K562 (cell line): ENCODE measurements around the gene SRGN. TPM values are rescaled to one million over a fixed set of nuclear protein-coding genes. Genes with fewer than 3 reads are reported as not detected.

Experiments used
- ATAC-seq: fragments of 200-7000 bp; cut with Tn5 transposase; 3 replicates; pipeline ENCODE4 v1.9.1; 2020; ENCODE audit warnings: moderate library complexity
- BruUV-seq: library from RNA; stranded (reverse); fragments of 400-500 nt; replicated peaks from 2 replicates; lab custom pipeline; 2021; lab: Mats Ljungman, UMichigan
- CTCF ChIA-PET: fragments of 300-600 bp; formaldehyde crosslinking; extraction: SDS; loops from one replicate; lab custom pipeline; 2021; ENCODE audit warnings: low intra/inter-chr PET ratio; lab: Yijun Ruan, JAX
- POLR2A ChIA-PET: fragments of 300-600, 350-650 bp; sonication (Branson Sonifier 250); formaldehyde crosslinking; extraction: SDS; loops from one replicate; lab custom pipeline; 2021; ENCODE audit warnings: antibody characterized with exemption, inconsistent platforms; lab: Yijun Ruan, JAX
- DNase-seq, 4 experiments: peaks; one replicate each; pipeline versions ENCODE4 v3.0.0 to v3.0.0-alpha.2; 2011 to 2018; ENCODE audit warnings: low spot score in 3 of 4, mixed read lengths in 3 of 4; ENCODE audit errors: extremely low read depth in 1 of 4
- FAIRE-seq: peaks from 2 replicates; lab custom pipeline; 2011; peaks lifted over from hg19 to GRCh38; lab: Jason Lieb, UNC
- H2AFZ ChIP-seq: 2 replicates; pipeline ENCODE4 v1.6.0; 2011; ENCODE audit warnings: low read depth, low read length, control low read depth, inconsistent platforms
- H3K27ac ChIP-seq: fragments of 200-600 bp; 3 replicates; pipeline ENCODE4 v1.8.0; 2011; ENCODE audit warnings: low read depth, mild to moderate bottlenecking, control low read depth, inconsistent platforms, low read length, moderate library complexity, mixed read lengths; ENCODE audit errors: extremely low read depth
- H3K27me3 ChIP-seq, 2 experiments: fragments of 300-600 bp in 1 of 2; 2 replicates in 1 of 2; 3 replicates in 1 of 2; pipeline versions ENCODE4 v1.6.0 to v1.8.0; 2011; ENCODE audit warnings: inconsistent platforms in 2 of 2, low read length in 2 of 2, mild to moderate bottlenecking in 1 of 2, mixed read lengths in 1 of 2, moderate library complexity in 1 of 2; ENCODE audit not compliant: control insufficient read depth in 2 of 2, insufficient read depth in 2 of 2
- H3K36me3 ChIP-seq: fragments of 300-600 bp; 3 replicates; pipeline ENCODE4 v1.8.0; 2011; ENCODE audit warnings: mild to moderate bottlenecking, low read length, inconsistent platforms; ENCODE audit not compliant: control insufficient read depth, insufficient read depth
- H3K4me1 ChIP-seq, 2 experiments: fragments of 200-600 bp in 1 of 2; replicated peaks in 1 of 2; 2 replicates in 1 of 2; 3 replicates in 1 of 2; pipeline versions ENCODE4 v1.5.1 to v1.8.0; 2011; ENCODE audit warnings: inconsistent platforms in 2 of 2, low read length in 2 of 2, mild to moderate bottlenecking in 1 of 2, mixed read lengths in 1 of 2, moderate library complexity in 1 of 2; ENCODE audit not compliant: control insufficient read depth in 2 of 2, insufficient read depth in 2 of 2
- H3K4me2 ChIP-seq: 2 replicates; pipeline ENCODE4 v1.6.1; 2011; ENCODE audit warnings: low read length, control low read depth, inconsistent platforms, mixed read lengths; ENCODE audit not compliant: insufficient read depth
- H3K4me3 ChIP-seq: fragments of 200-600 bp; sonication (generic), shearing (Covaris generic); 2 replicates; pipeline ENCODE4 v1.5.1; 2016; ENCODE audit warnings: control low read depth, inconsistent platforms
- H3K79me2 ChIP-seq: fragments of 200-600 bp; 3 replicates; pipeline ENCODE4 v1.8.0; 2011; ENCODE audit warnings: low read length, inconsistent platforms; ENCODE audit not compliant: control insufficient read depth, insufficient read depth
- H3K9ac ChIP-seq, 2 experiments: 2 replicates each; pipeline versions ENCODE4 v1.6.0 to v1.6.1; 2011; ENCODE audit warnings: low read depth in 2 of 2, low read length in 2 of 2, control low read depth in 1 of 2, inconsistent platforms in 1 of 2, mild to moderate bottlenecking in 1 of 2, mixed read lengths in 1 of 2; ENCODE audit not compliant: insufficient read depth in 1 of 2
- H3K9me1 ChIP-seq: one replicate; pipeline ENCODE4 v1.6.0; 2011; ENCODE audit warnings: inconsistent platforms, mild to moderate bottlenecking, low read length, moderate library complexity; ENCODE audit not compliant: control insufficient read depth, insufficient read depth
- H3K9me3 ChIP-seq: replicated peaks from 2 replicates; pipeline ENCODE4 v1.5.1; 2011; ENCODE audit warnings: low read depth, low read length, inconsistent platforms; ENCODE audit not compliant: control insufficient read depth, insufficient read depth
- H4K20me1 ChIP-seq: replicated peaks from 2 replicates; pipeline ENCODE4 v1.6.1; 2011; ENCODE audit warnings: low read length, inconsistent platforms, mixed read lengths; ENCODE audit not compliant: control insufficient read depth, insufficient read depth
- CBX2 ChIP-seq: fragments of 200-600 bp; sonication (generic); IDR thresholded peaks from one replicate; pipeline ENCODE4 v1.6.1; 2012; ENCODE audit warnings: mild to moderate bottlenecking, low read length, inconsistent platforms; ENCODE audit not compliant: insufficient read depth, poor library complexity, severe bottlenecking
- CEBPG ChIP-seq, 3 experiments: fragments of 200-800 bp in 1 of 3; sonication (Bioruptor generic) in 1 of 3; sonication (generic) in 1 of 3; formaldehyde crosslinking in 1 of 3; IDR thresholded peaks in 2 of 3; conservative IDR thresholded peaks in 1 of 3; 2 replicates each; pipeline versions ENCODE4 v1.6.1 to v1.8.0; 2016 to 2022; ENCODE audit warnings: missing compliant biosample characterization in 2 of 3, missing genetic modification characterization in 2 of 3, mild to moderate bottlenecking in 1 of 3, missing genetic modification reagents in 1 of 3
- CHAMP1 ChIP-seq: fragments of 450-650 bp; IDR thresholded peaks from 2 replicates; pipeline ENCODE4 v1.6.1; 2016; ENCODE audit warnings: mild to moderate bottlenecking
- CHCHD3 ChIP-seq: fragments of 250-450 bp; sonication (Bioruptor Pico); IDR thresholded peaks from 2 replicates; pipeline ENCODE4 v2.1.2; 2022; ENCODE audit warnings: mild to moderate bottlenecking
- CREB3 ChIP-seq: fragments of 450-650 bp; conservative IDR thresholded peaks from 2 replicates; pipeline ENCODE4 v1.6.1; 2016; ENCODE audit warnings: missing genetic modification characterization, low read depth, mild to moderate bottlenecking, missing compliant biosample characterization, moderate library complexity
- ETV6 ChIP-seq, 3 experiments: fragments of 150-350 bp in 1 of 3; sonication (generic) in 1 of 3; formaldehyde crosslinking in 1 of 3; IDR thresholded peaks; 2 replicates each; pipeline versions ENCODE4 v1.6.1 to v1.8.0; 2014 to 2022; ENCODE audit warnings: borderline replicate concordance in 2 of 3, low read depth in 2 of 3, antibody characterized with exemption in 1 of 3, low read length in 1 of 3, mild to moderate bottlenecking in 1 of 3, missing genetic modification reagents in 1 of 3
- HCFC1 ChIP-seq: IDR thresholded peaks from 2 replicates; pipeline ENCODE4 v1.6.1; 2012; ENCODE audit warnings: low read depth, low read length, improper control_type of control experiment
- NELFE ChIP-seq: IDR thresholded peaks from 2 replicates; pipeline ENCODE4 v1.6.1; 2011; ENCODE audit warnings: mild to moderate bottlenecking; ENCODE audit not compliant: insufficient read depth, insufficient read length
- NFRKB ChIP-seq: fragments of 450-650 bp; IDR thresholded peaks from 2 replicates; pipeline ENCODE4 v1.6.1; 2016; ENCODE audit warnings: low read depth
- RFX1 ChIP-seq: fragments of 450-650 bp; IDR thresholded peaks from 2 replicates; pipeline ENCODE4 v1.6.1; 2016; ENCODE audit warnings: mild to moderate bottlenecking, moderate library complexity
- RHOXF2B ChIP-seq: fragments of 250-450 bp; sonication (Bioruptor Pico); conservative IDR thresholded peaks from 2 replicates; pipeline ENCODE4 v1.5.1; 2021
- SRF ChIP-seq, 2 experiments: fragments of 250-450, 450-650 bp in 1 of 2; sonication (Bioruptor Pico) in 1 of 2; sonication (generic) in 1 of 2; formaldehyde crosslinking; IDR thresholded peaks; 2 replicates each; pipeline versions ENCODE4 v1.5.0 to v1.5.1; 2020 to 2022; ENCODE audit warnings: mild to moderate bottlenecking in 1 of 2, missing genetic modification reagents in 1 of 2
- STAT5B ChIP-seq: fragments of 250-450 bp; sonication (Bioruptor Pico); IDR thresholded peaks from 2 replicates; pipeline ENCODE4 v1.8.0; 2021; ENCODE audit warnings: mild to moderate bottlenecking, inconsistent platforms
- ZHX1 ChIP-seq: fragments of 150-350 bp; conservative IDR thresholded peaks from 2 replicates; pipeline ENCODE4 v1.6.1; 2014; ENCODE audit warnings: low read length
- ZNF24 ChIP-seq: fragments of 450-650 bp; IDR thresholded peaks from 2 replicates; pipeline ENCODE4 v1.6.1; 2016
- ZNF79 ChIP-seq: fragments of 250-450 bp; sonication (Bioruptor Pico); IDR thresholded peaks from 2 replicates; pipeline ENCODE4 v1.4.0; 2020; ENCODE audit warnings: low read depth, mild to moderate bottlenecking, moderate library complexity
- WGBS: fragments of 100-300 bp; shearing (Covaris generic); methylation state at CpG from one replicate; pipeline ENCODE4 v1.1.6; 2016; ENCODE audit warnings: low coverage, mixed read lengths; ENCODE audit not compliant: insufficient coverage; ENCODE audit errors: missing lambda C conversion rate; 5-methylcytosine and 5-hydroxymethylcytosine counted together
- in situ Hi-C: fragments of 300-500 bp; cut with MboI; formaldehyde crosslinking; loops from 4 replicates; pipeline ENCODE4 v1.15.0; 2018; ENCODE audit warnings: inconsistent platforms, mixed read lengths
- intact Hi-C: fragments of 100-400 bp; cut with micrococcal nuclease; formaldehyde crosslinking; loops from 2 replicates; pipeline ENCODE4 v1.14.2; 2022
- polyA plus RNA-seq, 8 experiments: library from polyadenylated mRNA; depleted of rRNA in 4 of 8; stranded (reverse) in 5 of 8; unstranded in 3 of 8; fragments of >200 nt; fragmentation: Nextera tagmentation in 2 of 8; fragmentation: Illumina TruSeq in 1 of 8; extraction: Ambion mirVana in 2 of 8; extraction: Trizol in 1 of 8; gene quantifications; 2 replicates each; pipeline versions ENCODE4 v1.2.1 to v1.2.3, GENCODE V29; 2011 to 2014; ENCODE audit warnings: inconsistent platforms in 1 of 8, missing spikeins in 1 of 8
- total RNA-seq, 7 experiments: library from RNA; depleted of rRNA in 6 of 7; stranded (reverse); fragments of >200 nt in 6 of 7; fragmentation: Illumina TruSeq in 2 of 7; extraction: Trizol in 2 of 7; gene quantifications; 2 replicates each; pipeline versions ENCODE4 v1.2.1 to v1.2.3, GENCODE V29; 2011 to 2021; ENCODE audit warnings: low replicate concordance in 1 of 7

SRGN gene
- total and polyA plus RNA-seq, 9 of the 15 experiments (the other 6 are each of a cell fraction or from before 2014, with no cell fraction given), result 136 to 304 (median 180) TPM

- POLR2A ChIA-PET, result interaction anchor here (0.5 to 0.7 kb wide), 2 partner anchors 8 to 40 kb away, joined by 3 read pairs; no protein-coding TSS in a partner anchor
- no peaks in the 10 kb centered on the region for H4K20me1 ChIP-seq
- FAIRE-seq, result no peak
- peak in 1 of 4 experiments; percentile 38 for DNase-seq
- H3K9me1 ChIP-seq, result no peaks in the 10 kb centered on the region
- H3K79me2 ChIP-seq, result no peaks in the 10 kb centered on the region
- in situ Hi-C loops, result no loop called here
- CTCF ChIA-PET, result no interaction called here
- H3K27me3 ChIP-seq, result no peaks in the 10 kb centered on the region
- peak overlapping the region; percentile 6 to 30; a peak in 2 of 4 replicates for H3K9ac ChIP-seq
- peak overlapping the region; percentile 89 for H2AFZ ChIP-seq
- no peak for ATAC-seq
- H3K4me2 ChIP-seq, result no peak overlapping the region; the same call in 1 of the 2 replicates
- BruUV-seq, result no TSS peak
- H3K4me1 ChIP-seq, result peaks cover 20 to 29% of the 10 kb centered on the region in 2 experiments
- H3K9me3 ChIP-seq, result no peaks in the 10 kb centered on the region
- no peaks in the 10 kb centered on the region for H3K36me3 ChIP-seq
- H3K4me3 ChIP-seq, result no peak overlapping the region
- no peak overlapping the region for H3K27ac ChIP-seq
- 0% methylated on average over 1 of the region's 1 CpG for WGBS
- intact Hi-C loops, result no loop called here
- TF ChIP-seq CREB3 (no peak), CBX2 (no peak), ZNF79 (no peak), ZNF24 (no peak), NELFE (no peak), NFRKB (no peak), HCFC1 (no peak), ETV6 (IDR thresholded peaks at IDR 0.05; ENCODE audit: borderline replicate concordance in 1 of 2, low read depth in 2 of 2, low read length in 1 of 2) (no peak), ETV6 (CRISPR knock-in tag; IDR thresholded peaks at IDR 0.05; ENCODE audit: borderline replicate concordance) (no peak), CHCHD3 (no peak), STAT5B (CRISPR knock-in tag) (no peak), RHOXF2B (CRISPR knock-in tag) (no peak), SRF (CRISPR knock-in tag; IDR thresholded peaks at IDR 0.05) (no peak), ZHX1 (no peak), RFX1 (no peak), CHAMP1 (no peak), CEBPG (CRISPR knock-in tag; IDR thresholded peaks at IDR 0.05) (no peak), CEBPG (tag; conservative IDR thresholded peaks at IDR 0.05 in 1 of 2, IDR thresholded peaks at IDR 0.05 in 1 of 2) (no peak)
Measured at GRCh38 chr10:69057951-69058297, 30.0 kb upstream of the SRGN start.
